ENCODE measurements around the gene VWA5A. TPM values are rescaled to one million over a fixed set of nuclear protein-coding genes. Genes with fewer than 3 reads are reported as not detected.

VWA5A gene
- total RNA-seq, 4 donors from 2014 or later, result 10.1 to 72.5 (median 37.2) TPM

DNA sequence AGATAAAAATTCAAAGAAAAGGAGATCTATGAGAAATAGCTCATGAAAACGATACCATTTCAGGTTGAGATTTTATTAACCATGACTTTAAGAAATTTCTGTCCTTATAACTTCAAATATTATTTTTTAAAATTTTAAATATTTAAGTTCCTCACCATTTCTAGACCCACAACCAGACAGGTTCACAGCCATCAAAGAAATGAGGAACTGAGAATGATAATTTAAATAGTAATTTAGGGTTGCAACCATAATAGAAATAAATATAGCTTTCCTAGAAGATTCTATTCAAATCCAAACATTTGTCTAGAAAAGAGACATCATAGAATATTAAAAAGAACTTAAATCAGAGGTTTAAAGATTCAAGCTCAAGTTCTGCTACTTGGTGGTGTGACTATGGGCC, 5.9 kb upstream of the VWA5A start:
- H3K27me3 ChIP-seq, result no peaks in the 10 kb centered on the region
- H3K36me3 ChIP-seq, result no peaks in the 10 kb centered on the region
- H3K9me3 ChIP-seq, result no peaks in the 10 kb centered on the region
- H3K27ac ChIP-seq, result no peak overlapping the region
- H3K4me1 ChIP-seq, result peaks cover 0 to 9% (median 1%) of the 10 kb centered on the region in 4 donors
- in situ Hi-C loops (cut with MboI; ENCODE audit: low pct_ligation_motif_present in 1 of 4, low pct_unique_long_range_greater_than_20kb in 1 of 4, low sequenced_read_pairs in 3 of 4), result no loop called here
- H3K4me3 ChIP-seq, result no peak overlapping the region
- TF ChIP-seq POLR2AphosphoS5 (IDR thresholded peaks at IDR 0.05), result no peak
- TF ChIP-seq, protein P1, sequence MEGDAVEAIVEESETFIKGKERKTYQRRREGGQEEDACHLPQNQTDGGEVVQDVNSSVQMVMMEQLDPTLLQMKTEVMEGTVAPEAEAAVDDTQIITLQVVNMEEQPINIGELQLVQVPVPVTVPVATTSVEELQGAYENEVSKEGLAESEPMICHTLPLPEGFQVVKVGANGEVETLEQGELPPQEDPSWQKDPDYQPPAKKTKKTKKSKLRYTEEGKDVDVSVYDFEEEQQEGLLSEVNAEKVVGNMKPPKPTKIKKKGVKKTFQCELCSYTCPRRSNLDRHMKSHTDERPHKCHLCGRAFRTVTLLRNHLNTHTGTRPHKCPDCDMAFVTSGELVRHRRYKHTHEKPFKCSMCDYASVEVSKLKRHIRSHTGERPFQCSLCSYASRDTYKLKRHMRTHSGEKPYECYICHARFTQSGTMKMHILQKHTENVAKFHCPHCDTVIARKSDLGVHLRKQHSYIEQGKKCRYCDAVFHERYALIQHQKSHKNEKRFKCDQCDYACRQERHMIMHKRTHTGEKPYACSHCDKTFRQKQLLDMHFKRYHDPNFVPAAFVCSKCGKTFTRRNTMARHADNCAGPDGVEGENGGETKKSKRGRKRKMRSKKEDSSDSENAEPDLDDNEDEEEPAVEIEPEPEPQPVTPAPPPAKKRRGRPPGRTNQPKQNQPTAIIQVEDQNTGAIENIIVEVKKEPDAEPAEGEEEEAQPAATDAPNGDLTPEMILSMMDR (IDR thresholded peaks at IDR 0.05), result no peak
- no peak for TF ChIP-seq EP300 (IDR thresholded peaks at IDR 0.05; ENCODE audit: low read depth)
- TF ChIP-seq POLR2A (IDR thresholded peaks at IDR 0.05), result no peak
- DNase-seq, result no peak
- WGBS, 2 donors (ENCODE audit: low coverage in 1 of 2), result 61 to 87% methylated on average over 1 of the region's 1 CpG
- intact Hi-C loops (cut with DNase I; ENCODE audit: low total_unique reads), result loop anchor here (1.0 kb wide), 1 partner anchor 16 kb away; no protein-coding TSS in a partner anchor

- no peak overlapping the region for H3K4me3 ChIP-seq
- in situ Hi-C loops (cut with MboI; ENCODE audit: low pct_ligation_motif_present in 1 of 4, low pct_unique_long_range_greater_than_20kb in 1 of 4, low sequenced_read_pairs in 3 of 4), result no loop called here
- peaks cover 0 to 17% (median 8%) of the 10 kb centered on the region in 4 donors for H3K4me1 ChIP-seq
- TF ChIP-seq EP300 (IDR thresholded peaks at IDR 0.05; ENCODE audit: low read depth) (no peak), POLR2AphosphoS5 (IDR thresholded peaks at IDR 0.05) (no peak)
- no peaks in the 10 kb centered on the region for H3K36me3 ChIP-seq
- H3K9me3 ChIP-seq, result no peaks in the 10 kb centered on the region
- intact Hi-C loops (cut with DNase I; ENCODE audit: low total_unique reads), result no loop called here
- no peak for DNase-seq
- no peak overlapping the region for H3K27ac ChIP-seq
- no peaks in the 10 kb centered on the region for H3K27me3 ChIP-seq
Observed at GRCh38 chr11:124110201-124110600, 5.0 kb upstream of the VWA5A start.

GRCh38 chr11:124113890-124114289, 1.4 kb upstream of the VWA5A start:
- in situ Hi-C loops (cut with MboI; ENCODE audit: low pct_ligation_motif_present in 1 of 4, low pct_unique_long_range_greater_than_20kb in 1 of 4, low sequenced_read_pairs in 3 of 4), result no loop called here
- 43 to 80% methylated on average over 1 to 4 of the region's 4 CpGs for WGBS, 2 donors (ENCODE audit: low coverage in 1 of 2)
- peaks cover 3 to 23% (median 16%) of the 10 kb centered on the region in 4 donors for H3K4me1 ChIP-seq

DNA sequence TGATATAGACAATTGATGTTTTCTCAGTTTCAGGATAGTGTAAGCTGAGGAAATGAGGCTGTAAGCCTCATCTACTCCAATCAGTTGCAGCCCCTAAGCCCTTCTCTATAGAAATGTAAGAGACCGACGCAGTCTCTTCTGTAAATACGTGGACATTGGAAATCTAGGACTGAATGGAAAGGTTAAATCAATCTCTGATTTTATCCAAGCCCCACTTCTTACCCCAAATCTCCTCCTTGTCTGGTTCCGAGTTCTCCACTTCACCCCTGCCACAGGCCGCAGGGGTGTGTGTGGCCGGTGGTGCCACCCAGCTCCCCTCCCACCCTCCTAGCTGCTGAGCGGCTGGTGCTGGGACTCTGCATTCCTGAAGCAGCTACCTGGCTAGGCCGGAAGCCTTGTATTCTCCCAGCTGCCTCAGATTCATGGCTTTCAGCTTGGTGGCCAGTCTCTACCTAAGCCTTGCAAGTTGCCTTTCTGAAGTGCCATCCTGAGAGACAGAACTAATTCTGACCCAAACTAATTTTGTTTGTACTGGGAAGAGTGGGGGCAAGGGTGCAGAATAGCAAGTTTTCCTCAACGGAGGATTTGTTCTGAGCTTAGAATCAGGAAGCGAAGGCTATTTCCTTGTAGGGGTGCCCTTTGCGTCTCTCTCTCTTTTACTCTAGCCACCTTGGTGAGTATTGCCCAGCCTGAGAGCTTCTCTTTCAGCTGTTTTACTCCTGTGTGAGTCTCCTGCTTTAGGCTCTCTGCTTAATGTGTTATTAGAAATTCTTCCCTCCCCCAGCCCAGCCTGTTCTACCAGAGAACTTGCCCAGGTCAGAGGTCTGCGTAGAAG, 749 bp downstream of the VWA5A start:
- H3K4me1 ChIP-seq, result peaks cover 3 to 23% (median 16%) of the 10 kb centered on the region in 4 donors
- peaks cover 0 to 27% (median 12%) of the 10 kb centered on the region in 4 donors for H3K36me3 ChIP-seq
- DNase-seq, result peak; percentile 43
- H3K4me3 ChIP-seq, result peak overlapping the region; percentile 60 to 94 (median 72)
- in situ Hi-C loops (cut with MboI; ENCODE audit: low pct_ligation_motif_present in 1 of 4, low pct_unique_long_range_greater_than_20kb in 1 of 4, low sequenced_read_pairs in 3 of 4), result no loop called here
- peak overlapping the region; percentile 83 to 89 (median 86) for H3K27ac ChIP-seq
- H3K27me3 ChIP-seq, result no peaks in the 10 kb centered on the region
- WGBS, 2 donors (ENCODE audit: low coverage in 1 of 2), result 26 to 69% methylated on average over 2 to 12 of the region's 12 CpGs
- TF ChIP-seq POLR2A (IDR thresholded peaks at IDR 0.05) (no peak), POLR2AphosphoS5 (IDR thresholded peaks at IDR 0.05) (peak in 1 of 3 donors; percentile 9), EP300 (IDR thresholded peaks at IDR 0.05; ENCODE audit: low read depth) (no peak)
- TF ChIP-seq, protein P1 (IDR thresholded peaks at IDR 0.05), result no peak
- intact Hi-C loops (cut with DNase I; ENCODE audit: low total_unique reads), result loop anchor here (2.0 kb wide), 1 partner anchor 13 kb away; no protein-coding TSS in a partner anchor
- H3K9me3 ChIP-seq, result no peaks in the 10 kb centered on the region

More at GRCh38 chr11:124113890-124114289, 1.4 kb upstream of the VWA5A start:
- DNase-seq, result peak; percentile 63
- Histone ChIP-seq H3K27ac (peak overlapping the region in 3 of 4 donors; percentile 20 to 49 (median 22)), H3K27me3 (no peaks in the 10 kb centered on the region), H3K36me3 (peaks cover 0 to 12% (median 5%) of the 10 kb centered on the region in 4 donors), H3K4me3 (no peak overlapping the region), H3K9me3 (no peaks in the 10 kb centered on the region)
- intact Hi-C loops (cut with DNase I; ENCODE audit: low total_unique reads), result loop anchor here (2.0 kb wide), 1 partner anchor 15 kb away; no protein-coding TSS in a partner anchor
- TF ChIP-seq, protein P1 (IDR thresholded peaks at IDR 0.05), result no peak
- TF ChIP-seq POLR2A (IDR thresholded peaks at IDR 0.05) (peak; percentile 39), POLR2AphosphoS5 (IDR thresholded peaks at IDR 0.05) (peak; percentile 23 to 56 (median 31)), EP300 (IDR thresholded peaks at IDR 0.05; ENCODE audit: low read depth) (no peak)
